ENCODE measurements around the gene GABBR2.

GRCh38 chr9:98241357-98242300, 467.1 kb downstream of the GABBR2 start:
- TF ChIP-seq TCF7L2 (IDR thresholded peaks at IDR 0.05; ENCODE audit: low read depth, low read length) (no peak), CTCF (IDR thresholded peaks at IDR 0.05) (no peak), POLR2AphosphoS5 (IDR thresholded peaks at IDR 0.05; ENCODE audit: low read depth, low read length) (no peak)
- TF ChIP-seq, protein P1, sequence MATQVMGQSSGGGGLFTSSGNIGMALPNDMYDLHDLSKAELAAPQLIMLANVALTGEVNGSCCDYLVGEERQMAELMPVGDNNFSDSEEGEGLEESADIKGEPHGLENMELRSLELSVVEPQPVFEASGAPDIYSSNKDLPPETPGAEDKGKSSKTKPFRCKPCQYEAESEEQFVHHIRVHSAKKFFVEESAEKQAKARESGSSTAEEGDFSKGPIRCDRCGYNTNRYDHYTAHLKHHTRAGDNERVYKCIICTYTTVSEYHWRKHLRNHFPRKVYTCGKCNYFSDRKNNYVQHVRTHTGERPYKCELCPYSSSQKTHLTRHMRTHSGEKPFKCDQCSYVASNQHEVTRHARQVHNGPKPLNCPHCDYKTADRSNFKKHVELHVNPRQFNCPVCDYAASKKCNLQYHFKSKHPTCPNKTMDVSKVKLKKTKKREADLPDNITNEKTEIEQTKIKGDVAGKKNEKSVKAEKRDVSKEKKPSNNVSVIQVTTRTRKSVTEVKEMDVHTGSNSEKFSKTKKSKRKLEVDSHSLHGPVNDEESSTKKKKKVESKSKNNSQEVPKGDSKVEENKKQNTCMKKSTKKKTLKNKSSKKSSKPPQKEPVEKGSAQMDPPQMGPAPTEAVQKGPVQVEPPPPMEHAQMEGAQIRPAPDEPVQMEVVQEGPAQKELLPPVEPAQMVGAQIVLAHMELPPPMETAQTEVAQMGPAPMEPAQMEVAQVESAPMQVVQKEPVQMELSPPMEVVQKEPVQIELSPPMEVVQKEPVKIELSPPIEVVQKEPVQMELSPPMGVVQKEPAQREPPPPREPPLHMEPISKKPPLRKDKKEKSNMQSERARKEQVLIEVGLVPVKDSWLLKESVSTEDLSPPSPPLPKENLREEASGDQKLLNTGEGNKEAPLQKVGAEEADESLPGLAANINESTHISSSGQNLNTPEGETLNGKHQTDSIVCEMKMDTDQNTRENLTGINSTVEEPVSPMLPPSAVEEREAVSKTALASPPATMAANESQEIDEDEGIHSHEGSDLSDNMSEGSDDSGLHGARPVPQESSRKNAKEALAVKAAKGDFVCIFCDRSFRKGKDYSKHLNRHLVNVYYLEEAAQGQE (IDR thresholded peaks at IDR 0.05; ENCODE audit: insufficient read depth in 1 of 2, low read depth in 2 of 2, low read length in 1 of 2), result no peak
